Measurements from ENCODE around the gene RAB14. TPM values are rescaled to one million over a fixed set of nuclear protein-coding genes. Genes with fewer than 3 reads are reported as not detected.

Gene RAB14
- total and polyA plus RNA-seq, 2 donors (not counting 1 experiment from before 2014, with no cell fraction given), result 20.4 to 52.6 TPM

DNA sequence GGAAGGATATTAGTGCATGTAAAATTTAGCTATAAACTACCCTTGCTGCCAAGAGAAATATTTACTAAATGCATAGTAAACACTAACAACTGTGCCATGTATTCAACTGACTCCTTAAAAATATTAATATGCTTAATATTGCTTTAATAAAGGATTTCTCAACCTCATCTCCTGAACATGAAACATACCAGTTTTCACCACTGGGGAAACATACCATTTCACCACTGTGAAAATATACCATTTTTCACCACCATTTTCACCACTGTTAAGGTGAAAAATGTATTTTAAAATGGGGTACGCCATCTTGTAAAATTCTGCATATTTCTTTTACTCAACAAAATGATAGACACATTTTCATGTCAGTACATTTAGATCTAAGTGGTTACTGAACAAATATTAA is 4.5 kb downstream of the RAB14 start:
- CTCF ChIA-PET, result interaction anchor here (0.9 to 5.3 kb wide), 2 partner anchors 16 to 17 kb away, joined by 3 to 61 read pairs; no protein-coding TSS in a partner anchor
- DNase-seq (no peak), ATAC-seq (ENCODE audit: low read depth) (no peak)
- Histone ChIP-seq H3K9me3 (ENCODE audit: control extremely low read depth in 1 of 3, control insufficient read depth in 2 of 3, insufficient read depth in 1 of 3, low read length in 2 of 3) (no peaks in the 10 kb centered on the region), H3K27me3 (replicated peaks in 1 of 4; ENCODE audit: control extremely low read depth in 1 of 4, control insufficient read depth in 3 of 4, insufficient read depth in 4 of 4, low read length in 3 of 4) (no peaks in the 10 kb centered on the region), H3K36me3 (replicated peaks in 1 of 2; ENCODE audit: control extremely low read depth in 1 of 2, control insufficient read depth in 1 of 2, extremely low read depth in 1 of 2, insufficient read depth in 2 of 2, low read length in 1 of 2) (no peaks in the 10 kb centered on the region), H3K27ac (ENCODE audit: low read length in 2 of 2) (no peak overlapping the region), H3K4me1 (ENCODE audit: control insufficient read depth in 2 of 2, insufficient read depth in 2 of 2, low read length in 2 of 2) (peaks cover 38 to 83% of the 10 kb centered on the region in 2 donors), H3K4me2 (replicated peaks; ENCODE audit: low read depth, low read length, poor library complexity, severe bottlenecking) (peak overlapping the region; percentile 92), H2AFZ (ENCODE audit: insufficient read depth, low read depth, low read length, poor library complexity, severe bottlenecking) (no peak overlapping the region), H3K4me3 (ENCODE audit: control extremely low read depth in 1 of 5, extremely low read depth in 1 of 5, insufficient read depth in 1 of 5, low read depth in 2 of 5, low read length in 4 of 5) (no peak overlapping the region), H3K79me2 (ENCODE audit: control insufficient read depth, insufficient read depth, low read length) (peaks cover 97% of the 10 kb centered on the region), H4K20me1 (ENCODE audit: control insufficient read depth, insufficient read depth, low read length, poor library complexity, severe bottlenecking) (peaks cover 76% of the 10 kb centered on the region), H3K9ac (ENCODE audit: low read length) (no peak overlapping the region)
- no CpG with 5 or more reads among the region's 1 CpG for WGBS (ENCODE audit: insufficient coverage)
- POLR2A ChIA-PET, result interaction anchor here (1.1 kb wide), 1 partner anchor 12 kb away, joined by 3 read pairs; no protein-coding TSS in a partner anchor
- peak overlapping the region; percentile 35 for H3K4me3 Mint-ChIP-seq
- peaks cover 80% of the 10 kb centered on the region for H3K4me1 Mint-ChIP-seq
- intact Hi-C loops (cut with micrococcal nuclease), result no loop called here
- no peaks in the 10 kb centered on the region for H3K9me3 Mint-ChIP-seq (ENCODE audit: insufficient read depth)
- no peak overlapping the region for H3K27ac Mint-ChIP-seq
- no peak for TF ChIP-seq EZH2 (IDR thresholded peaks at IDR 0.05; ENCODE audit: borderline replicate concordance, insufficient read depth, low read depth, low read length, poor library complexity, severe bottlenecking)
- peak; percentile 0 for TF ChIP-seq CTCF (IDR thresholded peaks at IDR 0.05)
- H3K27me3 Mint-ChIP-seq, result no peaks in the 10 kb centered on the region

- Mint-ChIP-seq H3K27ac (no peak overlapping the region), H3K4me1 (peaks cover 83% of the 10 kb centered on the region), H3K9me3 (ENCODE audit: insufficient read depth) (no peaks in the 10 kb centered on the region), H3K27me3 (no peaks in the 10 kb centered on the region), H3K4me3 (peak overlapping the region; percentile 27)
- peaks cover 100% of the 10 kb centered on the region for H3K79me2 ChIP-seq (ENCODE audit: control insufficient read depth, insufficient read depth, low read length)
- H3K4me3 ChIP-seq (ENCODE audit: control extremely low read depth in 1 of 5, extremely low read depth in 1 of 5, insufficient read depth in 1 of 5, low read depth in 2 of 5, low read length in 4 of 5), result no peak overlapping the region
- H3K4me2 ChIP-seq (replicated peaks; ENCODE audit: low read depth, low read length, poor library complexity, severe bottlenecking), result peak overlapping the region; percentile 92
- H3K27me3 ChIP-seq (replicated peaks in 1 of 4; ENCODE audit: control extremely low read depth in 1 of 4, control insufficient read depth in 3 of 4, insufficient read depth in 4 of 4, low read length in 3 of 4), result no peaks in the 10 kb centered on the region
- peaks cover 79% of the 10 kb centered on the region for H4K20me1 ChIP-seq (ENCODE audit: control insufficient read depth, insufficient read depth, low read length, poor library complexity, severe bottlenecking)
- intact Hi-C loops (cut with micrococcal nuclease), result no loop called here
- no peaks in the 10 kb centered on the region for H3K9me3 ChIP-seq (ENCODE audit: control extremely low read depth in 1 of 3, control insufficient read depth in 2 of 3, insufficient read depth in 1 of 3, low read length in 2 of 3)
- ATAC-seq (ENCODE audit: low read depth), result no peak
- TF ChIP-seq EZH2 (IDR thresholded peaks at IDR 0.05; ENCODE audit: borderline replicate concordance, insufficient read depth, low read depth, low read length, poor library complexity, severe bottlenecking), result no peak
- TF ChIP-seq CTCF (IDR thresholded peaks at IDR 0.05), result no peak
- ChIA-PET POLR2A (interaction anchor here (1.1 kb wide), 1 partner anchor 11 kb away, joined by 3 read pairs; no protein-coding TSS in a partner anchor), CTCF (interaction anchor here (0.9 kb wide), 1 partner anchor 18 kb away, joined by 3 read pairs; no protein-coding TSS in a partner anchor)
- peaks cover 2% of the 10 kb centered on the region in 2 experiments for H3K36me3 ChIP-seq (replicated peaks in 1 of 2; ENCODE audit: control extremely low read depth in 1 of 2, control insufficient read depth in 1 of 2, extremely low read depth in 1 of 2, insufficient read depth in 2 of 2, low read length in 1 of 2)
- WGBS (ENCODE audit: insufficient coverage), result no CpG with 5 or more reads among the region's 4 CpGs
- peaks cover 38 to 88% of the 10 kb centered on the region in 2 donors for H3K4me1 ChIP-seq (ENCODE audit: control insufficient read depth in 2 of 2, insufficient read depth in 2 of 2, low read length in 2 of 2)
- peak overlapping the region; percentile 14 for H3K9ac ChIP-seq (ENCODE audit: low read length)
- no peak for DNase-seq
- H2AFZ ChIP-seq (ENCODE audit: insufficient read depth, low read depth, low read length, poor library complexity, severe bottlenecking), result no peak overlapping the region
- H3K27ac ChIP-seq (ENCODE audit: low read length in 2 of 2), result peak overlapping the region in 1 of 2 donors; percentile 75
Observed at GRCh38 chr9:121196389-121196788, 5.3 kb downstream of the RAB14 start.
